ENCODE measurements around the gene RARA.
"Not testable (repeated sequence)": the region's sequence is repeated elsewhere in the genome, so short reads cannot be mapped to it uniquely, and the experiment has no call there.

RARA gene

DNA sequence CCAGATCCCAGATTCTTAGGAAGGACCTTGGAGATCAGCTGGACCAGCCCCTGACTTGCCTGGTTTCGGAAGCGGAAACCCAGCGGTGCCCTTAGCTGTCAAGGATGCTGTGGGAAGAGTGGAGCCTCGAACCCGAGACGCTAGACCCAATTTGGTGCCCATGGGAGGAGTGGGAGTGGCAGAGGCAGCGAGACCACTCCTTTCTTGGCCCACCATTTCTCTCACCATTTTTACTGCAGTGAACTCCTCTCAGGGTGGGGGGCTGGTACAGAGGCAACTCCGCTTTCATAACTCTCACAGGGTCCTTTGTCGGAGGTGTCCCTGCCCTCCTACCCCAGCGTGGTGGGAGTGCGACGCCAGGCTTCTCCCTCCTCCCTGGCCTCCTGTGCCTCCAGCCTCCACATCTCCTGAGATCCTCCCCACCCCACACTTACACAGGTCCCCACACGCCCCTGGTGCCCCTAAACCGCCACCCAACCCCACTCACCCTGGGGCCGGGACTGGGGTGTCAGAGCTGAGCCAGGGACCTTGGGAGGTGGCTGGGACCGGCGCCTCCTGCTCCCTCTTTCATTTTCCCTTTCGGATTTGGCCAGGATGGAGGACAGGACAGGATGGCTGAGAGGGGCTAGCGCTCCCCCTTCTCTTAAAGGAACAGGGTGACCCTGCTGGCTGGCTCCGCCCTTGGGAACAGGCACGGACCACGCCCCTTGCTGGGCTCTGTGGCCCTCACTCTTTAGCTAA lies 55.3 kb downstream of the RARA start, which contains the start of gene GJD3:
TSS of gene GJD3 (minus strand) at position 617 of the 741 bp plus-strand sequence. CDS start 922 bp downstream, outside the sequence.
- Histone ChIP-seq H3K9me3 (ENCODE audit: control insufficient read depth, insufficient read depth, low read depth, low read length) (no peaks in the 10 kb centered on the region), H3K4me3 (ENCODE audit: low read depth, low read length) (peak within 1 kb of the TSS; percentile 78), H3K27ac (ENCODE audit: low read depth, low read length) (no peak within 1 kb of the TSS), H3K36me3 (ENCODE audit: control insufficient read depth, insufficient read depth, low read length) (no peaks in the 10 kb centered on the region), H3K4me1 (ENCODE audit: control insufficient read depth, insufficient read depth, low read length) (peaks cover 31% of the 10 kb centered on the region), H3K9ac (ENCODE audit: low read length) (peak within 1 kb of the TSS; percentile 17), H3K27me3 (ENCODE audit: control insufficient read depth, insufficient read depth, low read length) (peaks cover 51% of the 10 kb centered on the region)

GRCh38 chr17:40364906-40365305 lies 55.9 kb downstream of the RARA start:
- peaks cover 31% of the 10 kb centered on the region for H3K4me1 ChIP-seq (ENCODE audit: control insufficient read depth, insufficient read depth, low read length)
- H3K9ac ChIP-seq (ENCODE audit: low read length) = no peak overlapping the region
- H3K4me3 ChIP-seq (ENCODE audit: low read depth, low read length) = no peak overlapping the region
- no peaks in the 10 kb centered on the region for H3K9me3 ChIP-seq (ENCODE audit: control insufficient read depth, insufficient read depth, low read depth, low read length)
- H3K27ac ChIP-seq (ENCODE audit: low read depth, low read length) = no peak overlapping the region
- peaks cover 48% of the 10 kb centered on the region for H3K27me3 ChIP-seq (ENCODE audit: control insufficient read depth, insufficient read depth, low read length)
- no peaks in the 10 kb centered on the region for H3K36me3 ChIP-seq (ENCODE audit: control insufficient read depth, insufficient read depth, low read length)

- Histone ChIP-seq H3K4me1 (ENCODE audit: control insufficient read depth, insufficient read depth, low read length) (peaks cover 26% of the 10 kb centered on the region), H3K27me3 (ENCODE audit: control insufficient read depth, insufficient read depth, low read length) (peaks cover 36% of the 10 kb centered on the region)
These were observed 57.3 kb downstream of the RARA start for GRCh38 chr17:40366076-40366860.

GRCh38 chr17:40366861-40367518 lies 58.0 kb downstream of the RARA start:
- no peak overlapping the region for H3K27ac ChIP-seq (ENCODE audit: low read depth, low read length)
- H3K9ac ChIP-seq (ENCODE audit: low read length) = no peak overlapping the region
- no peak overlapping the region for H3K4me3 ChIP-seq (ENCODE audit: low read depth, low read length)
- H3K27me3 ChIP-seq (ENCODE audit: control insufficient read depth, insufficient read depth, low read length) = peaks cover 30% of the 10 kb centered on the region
- H3K4me1 ChIP-seq (ENCODE audit: control insufficient read depth, insufficient read depth, low read length) = peaks cover 21% of the 10 kb centered on the region
- H3K9me3 ChIP-seq (ENCODE audit: control insufficient read depth, insufficient read depth, low read depth, low read length) = no peaks in the 10 kb centered on the region
- no peaks in the 10 kb centered on the region for H3K36me3 ChIP-seq (ENCODE audit: control insufficient read depth, insufficient read depth, low read length)

More at GRCh38 chr17:40366076-40366860, 57.3 kb downstream of the RARA start:
- H3K9ac ChIP-seq (ENCODE audit: low read length) = no peak overlapping the region
- H3K4me3 ChIP-seq (ENCODE audit: low read depth, low read length) = no peak overlapping the region
- H3K27ac ChIP-seq (ENCODE audit: low read depth, low read length) = no peak overlapping the region
- H3K36me3 ChIP-seq (ENCODE audit: control insufficient read depth, insufficient read depth, low read length) = no peaks in the 10 kb centered on the region
- no peaks in the 10 kb centered on the region for H3K9me3 ChIP-seq (ENCODE audit: control insufficient read depth, insufficient read depth, low read depth, low read length)

- H3K4me1 ChIP-seq (ENCODE audit: control insufficient read depth, insufficient read depth, low read length) = peaks cover 16% of the 10 kb centered on the region
- H3K27ac ChIP-seq (ENCODE audit: low read depth, low read length); H3K36me3 ChIP-seq (ENCODE audit: control insufficient read depth, insufficient read depth, low read length); H3K9me3 ChIP-seq (ENCODE audit: control insufficient read depth, insufficient read depth, low read depth, low read length); H3K4me3 ChIP-seq (ENCODE audit: low read depth, low read length); H3K9ac ChIP-seq (ENCODE audit: low read length): not testable (repeated sequence)
- H3K27me3 ChIP-seq (ENCODE audit: control insufficient read depth, insufficient read depth, low read length) = peaks cover 22% of the 10 kb centered on the region
These were observed 58.7 kb downstream of the RARA start for GRCh38 chr17:40367728-40368127.

- Histone ChIP-seq H3K4me1 (ENCODE audit: control insufficient read depth, insufficient read depth, low read length) (peaks cover 2% of the 10 kb centered on the region; the same call in 1 of the 2 replicates), H3K4me3 (ENCODE audit: low read depth, low read length) (no peak overlapping the region), H3K9me3 (ENCODE audit: control insufficient read depth, insufficient read depth, low read depth, low read length) (no peaks in the 10 kb centered on the region)
These were observed 60.9 kb downstream of the RARA start for GRCh38 chr17:40369923-40370322.

DNA sequence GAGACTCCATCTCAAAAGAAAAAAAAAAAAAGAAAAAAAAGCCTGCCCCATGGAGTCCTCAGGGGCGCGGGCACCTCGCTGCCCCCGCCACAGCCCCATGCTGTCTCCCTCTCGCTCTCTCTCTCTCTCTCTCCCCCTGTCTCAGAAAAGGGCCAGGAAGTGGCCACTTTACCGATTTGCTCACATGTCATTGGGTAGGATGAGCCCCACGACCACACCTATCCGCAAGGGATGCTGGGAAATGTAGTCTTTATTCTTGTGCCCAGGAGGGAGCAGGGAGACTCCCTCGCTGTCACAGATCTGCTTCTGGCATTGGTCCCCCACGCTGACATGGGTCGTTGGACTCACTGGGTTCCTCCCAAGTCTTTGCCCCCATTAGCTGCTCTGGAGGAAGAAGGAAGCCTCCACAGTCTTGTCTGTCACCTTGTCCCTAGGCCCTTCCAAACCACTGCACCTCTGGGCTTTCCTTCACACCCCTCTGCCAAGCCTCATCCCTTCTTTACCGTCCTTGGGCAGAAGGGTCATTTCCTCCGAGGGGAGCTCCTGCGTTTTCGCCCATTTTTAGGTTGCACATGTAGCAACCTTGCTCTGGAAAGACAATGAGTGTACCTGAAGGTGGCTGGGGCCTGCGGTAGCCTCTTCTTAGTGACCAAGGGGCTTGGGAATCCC lies 62.4 kb downstream of the RARA start:
- Histone ChIP-seq H3K9ac (ENCODE audit: low read length) (no peak overlapping the region), H3K4me1 (ENCODE audit: control insufficient read depth, insufficient read depth, low read length) (no peaks in the 10 kb centered on the region), H3K27ac (ENCODE audit: low read depth, low read length) (no peak overlapping the region), H3K4me3 (ENCODE audit: low read depth, low read length) (no peak overlapping the region), H3K9me3 (ENCODE audit: control insufficient read depth, insufficient read depth, low read depth, low read length) (no peaks in the 10 kb centered on the region), H3K36me3 (ENCODE audit: control insufficient read depth, insufficient read depth, low read length) (no peaks in the 10 kb centered on the region), H3K27me3 (ENCODE audit: control insufficient read depth, insufficient read depth, low read length) (no peaks in the 10 kb centered on the region)

More at GRCh38 chr17:40369923-40370322, 60.9 kb downstream of the RARA start:
- no peaks in the 10 kb centered on the region for H3K36me3 ChIP-seq (ENCODE audit: control insufficient read depth, insufficient read depth, low read length)
- no peak overlapping the region for H3K9ac ChIP-seq (ENCODE audit: low read length)
- no peak overlapping the region for H3K27ac ChIP-seq (ENCODE audit: low read depth, low read length)
- peaks cover 1% of the 10 kb centered on the region; the same call in 1 of the 2 replicates for H3K27me3 ChIP-seq (ENCODE audit: control insufficient read depth, insufficient read depth, low read length)

DNA sequence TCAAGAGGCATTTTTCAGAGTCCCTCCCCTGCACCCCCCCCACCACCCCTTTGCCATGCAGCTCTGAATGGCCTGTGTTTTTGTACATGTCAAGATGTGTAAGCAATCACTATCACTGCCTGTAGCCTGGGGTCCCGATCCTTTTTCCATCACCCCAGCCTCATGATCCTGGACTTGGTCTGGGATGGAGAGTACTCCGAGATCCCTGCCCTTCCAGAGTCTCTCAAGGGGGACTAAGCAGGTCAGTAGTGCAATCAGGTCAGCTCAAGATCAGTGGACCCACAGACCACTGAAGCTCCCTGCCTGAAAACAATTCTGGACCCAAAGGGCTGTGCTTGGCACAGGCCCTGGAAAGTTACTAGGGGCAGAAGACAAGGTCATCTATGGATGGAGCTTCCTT lies 63.1 kb downstream of the RARA start:
- H3K9ac ChIP-seq (ENCODE audit: low read length) = no peak overlapping the region
- no peaks in the 10 kb centered on the region for H3K36me3 ChIP-seq (ENCODE audit: control insufficient read depth, insufficient read depth, low read length)
- H3K27me3 ChIP-seq (ENCODE audit: control insufficient read depth, insufficient read depth, low read length) = no peaks in the 10 kb centered on the region
- no peaks in the 10 kb centered on the region for H3K4me1 ChIP-seq (ENCODE audit: control insufficient read depth, insufficient read depth, low read length)
- H3K27ac ChIP-seq (ENCODE audit: low read depth, low read length) = no peak overlapping the region
- no peak overlapping the region for H3K4me3 ChIP-seq (ENCODE audit: low read depth, low read length)
- no peaks in the 10 kb centered on the region for H3K9me3 ChIP-seq (ENCODE audit: control insufficient read depth, insufficient read depth, low read depth, low read length)

GRCh38 chr17:40372644-40373043 lies 63.7 kb downstream of the RARA start:
- not testable (repeated sequence) for H3K9ac ChIP-seq (ENCODE audit: low read length); H3K4me3 ChIP-seq (ENCODE audit: low read depth, low read length); H3K4me1 ChIP-seq (ENCODE audit: control insufficient read depth, insufficient read depth, low read length); H3K36me3 ChIP-seq (ENCODE audit: control insufficient read depth, insufficient read depth, low read length); H3K27ac ChIP-seq (ENCODE audit: low read depth, low read length); H3K9me3 ChIP-seq (ENCODE audit: control insufficient read depth, insufficient read depth, low read depth, low read length); H3K27me3 ChIP-seq (ENCODE audit: control insufficient read depth, insufficient read depth, low read length)

GRCh38 chr17:40373324-40373723 lies 64.3 kb downstream of the RARA start:
- Histone ChIP-seq H3K27ac (ENCODE audit: low read depth, low read length) (no peak overlapping the region), H3K9me3 (ENCODE audit: control insufficient read depth, insufficient read depth, low read depth, low read length) (no peaks in the 10 kb centered on the region), H3K27me3 (ENCODE audit: control insufficient read depth, insufficient read depth, low read length) (no peaks in the 10 kb centered on the region), H3K9ac (ENCODE audit: low read length) (no peak overlapping the region), H3K4me1 (ENCODE audit: control insufficient read depth, insufficient read depth, low read length) (no peaks in the 10 kb centered on the region), H3K4me3 (ENCODE audit: low read depth, low read length) (no peak overlapping the region), H3K36me3 (ENCODE audit: control insufficient read depth, insufficient read depth, low read length) (no peaks in the 10 kb centered on the region)
